LNCaP clone FGC (cell line): ENCODE data around the gene BRSK2.
"Not testable (repeated sequence)": the region's sequence is repeated elsewhere in the genome, so short reads cannot be mapped to it uniquely, and the experiment has no call there.

Source experiments
- DNase-seq: peaks from one replicate; pipeline ENCODE4 v3.0.0-alpha.2; 2011; ENCODE audit warnings: low read depth
- H3K4me3 ChIP-seq: 2 replicates; pipeline ENCODE4 v1.5.1; 2011; ENCODE audit warnings: mild to moderate bottlenecking, low read depth, low read length, control low read depth
- TF ChIP-seq, protein P1 (sequence below): IDR thresholded peaks from 2 replicates; pipeline ENCODE4 v1.5.1; 2012; ENCODE audit warnings: mild to moderate bottlenecking; ENCODE audit not compliant: control insufficient read depth, insufficient read depth; ENCODE audit errors: extremely low read depth

The BRSK2 gene

DNA sequence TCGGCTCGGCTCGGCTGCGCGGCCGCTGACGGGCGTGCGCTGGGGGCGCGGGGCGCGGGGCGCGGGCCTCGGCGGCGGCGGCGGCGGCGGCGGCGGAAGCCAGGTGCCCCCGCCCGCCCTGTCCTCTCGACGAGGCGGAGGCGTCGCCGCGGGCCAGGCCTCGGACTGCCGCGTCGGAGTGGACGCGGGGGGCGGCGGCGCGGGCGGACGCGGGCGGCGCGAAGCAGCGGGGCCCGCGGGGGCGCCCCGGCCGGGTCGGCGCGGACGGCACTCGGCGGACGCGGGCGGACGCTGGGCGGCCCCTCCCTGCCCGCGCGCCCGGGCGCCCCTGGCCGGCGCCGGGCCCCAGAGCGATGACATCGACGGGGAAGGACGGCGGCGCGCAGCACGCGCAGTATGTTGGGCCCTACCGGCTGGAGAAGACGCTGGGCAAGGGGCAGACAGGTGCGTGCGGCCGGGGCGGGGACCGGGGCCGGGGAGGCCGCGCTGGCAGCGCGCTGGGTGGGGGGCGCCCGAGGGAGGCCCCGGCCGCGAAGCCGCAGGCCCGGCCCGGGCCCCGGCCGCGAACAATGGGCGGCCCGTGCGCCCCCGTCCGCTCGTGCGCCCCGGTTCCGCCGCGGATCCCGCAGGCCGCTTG is at the start of gene BRSK2:
Gene BRSK2, plus strand, starts transcription at position 3 of the 637 bp plus-strand sequence. Its CDS starts 351 bp downstream, at position 354.
- DNase-seq = no peak
- TF ChIP-seq, protein P1, sequence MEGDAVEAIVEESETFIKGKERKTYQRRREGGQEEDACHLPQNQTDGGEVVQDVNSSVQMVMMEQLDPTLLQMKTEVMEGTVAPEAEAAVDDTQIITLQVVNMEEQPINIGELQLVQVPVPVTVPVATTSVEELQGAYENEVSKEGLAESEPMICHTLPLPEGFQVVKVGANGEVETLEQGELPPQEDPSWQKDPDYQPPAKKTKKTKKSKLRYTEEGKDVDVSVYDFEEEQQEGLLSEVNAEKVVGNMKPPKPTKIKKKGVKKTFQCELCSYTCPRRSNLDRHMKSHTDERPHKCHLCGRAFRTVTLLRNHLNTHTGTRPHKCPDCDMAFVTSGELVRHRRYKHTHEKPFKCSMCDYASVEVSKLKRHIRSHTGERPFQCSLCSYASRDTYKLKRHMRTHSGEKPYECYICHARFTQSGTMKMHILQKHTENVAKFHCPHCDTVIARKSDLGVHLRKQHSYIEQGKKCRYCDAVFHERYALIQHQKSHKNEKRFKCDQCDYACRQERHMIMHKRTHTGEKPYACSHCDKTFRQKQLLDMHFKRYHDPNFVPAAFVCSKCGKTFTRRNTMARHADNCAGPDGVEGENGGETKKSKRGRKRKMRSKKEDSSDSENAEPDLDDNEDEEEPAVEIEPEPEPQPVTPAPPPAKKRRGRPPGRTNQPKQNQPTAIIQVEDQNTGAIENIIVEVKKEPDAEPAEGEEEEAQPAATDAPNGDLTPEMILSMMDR = no peak
- peak within 1 kb of the TSS; percentile 52 for H3K4me3 ChIP-seq

DNA sequence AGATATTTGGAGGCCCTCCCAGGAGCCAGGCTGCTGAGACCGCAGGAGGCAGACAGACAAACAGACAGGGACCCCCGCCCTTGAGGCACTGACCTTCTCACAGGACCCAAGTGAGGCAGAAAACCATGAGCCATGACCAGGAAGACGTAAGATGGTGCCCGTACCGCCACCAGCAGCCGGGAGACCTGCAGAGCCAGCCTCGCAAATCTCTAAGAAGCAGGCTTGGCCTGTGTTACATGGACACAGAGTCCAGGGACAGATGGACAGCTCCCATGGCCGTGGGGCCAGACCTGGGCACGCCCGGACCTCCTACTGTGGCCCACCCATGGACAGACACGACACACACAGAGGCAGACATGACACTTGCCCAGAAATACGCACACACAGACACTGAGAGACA is 49.6 kb upstream of the BRSK2 start:
- H3K4me3 ChIP-seq = no peak overlapping the region
- TF ChIP-seq, protein P1 = no peak
- no peak for DNase-seq

DNA sequence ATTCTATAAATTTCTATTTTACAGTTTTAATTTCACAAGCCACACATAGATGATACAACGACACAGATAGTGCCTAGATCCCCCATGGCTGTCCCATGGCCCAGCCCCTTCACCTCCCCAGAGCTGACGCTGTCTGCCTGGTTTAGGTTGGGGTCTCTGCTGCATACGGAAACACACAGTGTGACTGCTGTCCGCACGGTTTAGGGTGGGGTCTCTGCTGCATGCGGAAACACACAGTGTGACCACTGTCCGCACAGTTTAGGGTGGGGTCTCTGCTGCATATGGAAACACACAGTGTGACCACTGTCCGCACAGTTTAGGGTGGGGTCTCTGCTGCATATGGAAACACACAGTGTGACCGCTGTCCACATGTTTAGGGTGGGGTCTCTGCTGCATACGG is 48.5 kb upstream of the BRSK2 start:
- not testable (repeated sequence) for DNase-seq, H3K4me3 ChIP-seq

DNA sequence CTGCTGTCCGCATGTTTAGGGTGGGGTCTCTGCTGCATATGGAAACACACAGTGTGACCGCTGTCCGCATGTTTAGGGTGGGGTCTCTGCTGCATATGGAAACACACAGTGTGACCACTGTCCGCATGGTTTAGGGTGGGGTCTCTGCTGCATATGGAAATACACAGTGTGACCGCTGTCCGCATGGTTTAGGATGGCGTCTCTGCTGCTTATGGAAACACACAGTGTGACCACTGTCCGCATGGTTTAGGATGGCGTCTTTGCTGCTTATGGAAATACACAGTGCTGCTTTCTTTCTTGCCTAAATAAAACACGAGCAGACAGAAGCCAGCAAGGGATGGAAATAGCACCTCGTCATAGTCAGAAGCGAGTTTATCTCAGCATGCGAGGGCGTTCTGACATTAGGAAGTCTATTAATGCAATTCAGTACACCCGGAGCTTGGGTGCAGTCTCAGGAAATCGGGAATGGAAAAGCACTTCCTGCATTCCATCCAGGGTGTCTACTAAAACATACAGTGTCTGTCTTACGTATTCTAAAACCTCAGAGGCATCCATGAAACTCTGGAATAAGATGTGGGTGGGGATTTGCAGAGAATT is 47.7 kb upstream of the BRSK2 start:
- H3K4me3 ChIP-seq = no peak overlapping the region
- TF ChIP-seq, protein P1 = no peak
- DNase-seq = no peak

DNA sequence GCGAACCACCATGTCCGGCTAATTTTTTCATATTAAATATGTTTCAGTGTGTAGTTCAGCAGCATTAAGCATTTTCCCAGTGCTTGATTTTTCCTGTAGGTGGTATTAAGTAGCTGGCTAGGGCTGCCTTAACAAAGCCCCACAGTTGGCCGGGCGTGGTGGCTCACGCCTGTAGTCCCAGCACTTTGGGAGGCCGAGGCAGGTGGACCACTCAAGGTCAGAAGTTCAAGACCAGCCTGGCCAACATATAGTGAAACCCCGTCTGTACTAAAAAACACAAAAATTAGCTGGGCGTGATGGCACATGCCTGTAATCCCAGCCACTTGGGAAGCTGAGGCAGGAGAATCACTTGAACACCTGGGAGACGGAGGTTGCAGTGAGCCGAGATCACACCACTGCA is 46.8 kb upstream of the BRSK2 start:
- TF ChIP-seq, protein P1 = no peak
- DNase-seq = no peak
- no peak overlapping the region for H3K4me3 ChIP-seq

DNA sequence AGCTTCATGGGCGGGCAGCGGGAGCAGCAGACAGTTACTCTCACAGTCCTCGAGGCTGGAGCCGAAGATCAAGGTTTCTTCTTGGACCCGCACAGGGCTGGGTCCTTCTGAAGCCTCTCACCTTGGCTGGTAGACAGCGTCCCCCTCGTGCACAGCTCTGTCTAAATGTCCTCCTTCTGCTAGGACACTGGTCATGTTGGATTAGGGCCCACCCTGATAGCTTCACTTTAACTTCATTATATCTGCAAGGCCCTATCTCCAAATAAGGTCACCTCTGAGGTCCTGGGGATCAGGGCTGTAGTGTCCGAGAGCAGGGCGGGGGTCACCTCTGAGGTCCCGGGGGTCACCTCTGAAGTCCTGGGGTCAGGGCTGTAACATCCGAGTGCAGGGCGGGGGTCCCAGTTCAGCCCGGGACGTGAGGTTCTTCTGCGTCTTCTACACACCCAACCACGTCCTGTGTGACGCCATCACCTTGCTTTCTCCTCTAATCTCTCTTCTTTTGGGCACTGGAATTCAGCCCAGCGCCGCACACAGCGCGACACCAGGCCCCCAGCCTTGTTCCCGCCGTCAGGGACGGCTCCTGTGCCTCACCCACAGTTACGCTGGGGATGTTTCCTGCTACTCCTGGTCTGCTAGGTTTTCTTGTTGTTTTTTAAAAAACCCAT is 46.2 kb upstream of the BRSK2 start:
- DNase-seq = no peak
- TF ChIP-seq, protein P1 = no peak
- no peak overlapping the region for H3K4me3 ChIP-seq

DNA sequence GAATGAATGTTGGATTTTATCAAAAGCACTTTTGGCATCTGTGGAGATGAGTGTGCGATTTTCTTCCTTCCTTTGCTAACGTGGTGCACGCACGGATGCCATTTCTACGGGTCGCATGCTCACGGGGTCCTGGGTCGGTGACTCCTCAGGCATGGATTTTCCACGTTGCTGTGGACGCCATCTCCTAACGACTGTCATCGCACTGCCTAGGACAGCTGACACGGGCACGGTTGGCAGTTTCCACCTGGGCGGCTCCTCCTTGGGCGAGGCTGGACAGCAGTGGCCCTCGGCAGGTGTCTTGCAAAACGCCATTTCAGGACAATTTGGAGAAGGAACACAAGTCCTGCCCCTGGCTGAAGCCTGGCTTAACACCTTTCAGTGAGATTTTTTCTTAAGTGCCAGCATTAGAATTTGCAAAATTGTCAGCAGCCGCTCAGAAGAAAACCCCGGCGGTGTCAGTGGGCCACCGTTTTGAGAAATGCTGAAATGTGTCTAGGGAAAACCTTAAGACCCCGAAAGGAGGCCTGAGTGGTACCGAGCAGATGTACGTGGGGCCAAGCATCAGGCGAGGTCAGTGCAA is 45.6 kb upstream of the BRSK2 start:
- H3K4me3 ChIP-seq = no peak overlapping the region
- TF ChIP-seq, protein P1 = no peak
- no peak for DNase-seq
